Activated T-cell treated with anti-CD3 and anti-CD28 coated beads, Interleukin-2, amount 50 U/mL, for 72 hours (primary cell): Measurements from ENCODE around the gene CCND2. TPM values are rescaled to one million over a fixed set of nuclear protein-coding genes. Genes with fewer than 3 reads are reported as not detected.
A peak's percentile ranks its signal among the peaks of the same experiment; 100 is the strongest.

Source experiments
- ATAC-seq, 2 donors: fragments of 150-1000 bp; cut with Tn5 transposase; replicated peaks in 1 of 2; 2 replicates each; pipeline ENCODE4 v1.10.0; 2021; ENCODE audit warnings: moderate library complexity in 2 of 2, mild to moderate bottlenecking in 1 of 2
- DNase-seq, 2 donors: peaks; one replicate each; pipeline ENCODE4 v3.0.0; 2021 to 2022; ENCODE audit warnings: mixed read lengths in 1 of 2
- H3K27ac Mint-ChIP-seq: one replicate; pipeline ENCODE4 v1.8.0; 2022; ENCODE audit warnings: mild to moderate bottlenecking, moderate library complexity, mixed read lengths
- H3K27me3 Mint-ChIP-seq: one replicate; pipeline ENCODE4 v1.8.0; 2022; ENCODE audit warnings: low read depth, mixed read lengths
- H3K36me3 Mint-ChIP-seq, 2 donors: one replicate each; pipeline ENCODE4 v1.8.0; 2022; ENCODE audit warnings: mixed read lengths in 2 of 2, mild to moderate bottlenecking in 1 of 2; ENCODE audit not compliant: insufficient read depth in 2 of 2
- H3K4me1 Mint-ChIP-seq: one replicate; pipeline ENCODE4 v1.8.0; 2022; ENCODE audit warnings: low read depth, mixed read lengths
- H3K4me3 Mint-ChIP-seq, 2 donors: one replicate each; pipeline ENCODE4 v1.8.0; 2022; ENCODE audit warnings: mild to moderate bottlenecking in 2 of 2, mixed read lengths in 2 of 2, moderate library complexity in 2 of 2
- H3K9me3 Mint-ChIP-seq, 2 donors: one replicate each; pipeline ENCODE4 v1.8.0; 2022; ENCODE audit warnings: mixed read lengths in 2 of 2
- total RNA-seq, 2 donors: library from RNA; stranded (reverse); gene quantifications; one replicate each; pipeline ENCODE4 v1.2.3, GENCODE V29; 2022

Gene CCND2
- total RNA-seq, 2 donors from 2014 or later = 445 to 502 TPM

- ATAC-seq (no peak), DNase-seq (no peak)
- no peak overlapping the region for H3K4me3 Mint-ChIP-seq
- H3K4me1 Mint-ChIP-seq = peaks cover 20% of the 10 kb centered on the region
- no peaks in the 10 kb centered on the region for H3K9me3 Mint-ChIP-seq
- no peak overlapping the region for H3K27ac Mint-ChIP-seq
- H3K27me3 Mint-ChIP-seq = no peaks in the 10 kb centered on the region
- peaks cover 0 to 3% of the 10 kb centered on the region in 2 donors for H3K36me3 Mint-ChIP-seq
Measured at GRCh38 chr12:4266990-4267389, 6.6 kb upstream of the CCND2 start.

- H3K4me3 Mint-ChIP-seq = peak overlapping the region; percentile 91 to 98
- H3K4me1 Mint-ChIP-seq = peaks cover 18% of the 10 kb centered on the region
- no peaks in the 10 kb centered on the region for H3K9me3 Mint-ChIP-seq
- H3K27me3 Mint-ChIP-seq = no peaks in the 10 kb centered on the region
- DNase-seq = no peak
- H3K36me3 Mint-ChIP-seq = peaks cover 1 to 5% of the 10 kb centered on the region in 2 donors
- H3K27ac Mint-ChIP-seq = peak overlapping the region; percentile 98
- no peak for ATAC-seq
Measured at GRCh38 chr12:4267704-4268328, 5.7 kb upstream of the CCND2 start.

GRCh38 chr12:4268329-4269181 is 5.0 kb upstream of the CCND2 start:
- DNase-seq (no peak), ATAC-seq (no peak)
- H3K36me3 Mint-ChIP-seq = peaks cover 3 to 6% of the 10 kb centered on the region in 2 donors
- peaks cover 23% of the 10 kb centered on the region for H3K4me1 Mint-ChIP-seq
- H3K27ac Mint-ChIP-seq = peak overlapping the region; percentile 98
- H3K4me3 Mint-ChIP-seq = peak overlapping the region; percentile 91 to 98
- H3K9me3 Mint-ChIP-seq = no peaks in the 10 kb centered on the region
- H3K27me3 Mint-ChIP-seq = no peaks in the 10 kb centered on the region

GRCh38 chr12:4269279-4269991 is 4.1 kb upstream of the CCND2 start:
- peak; percentile 95 for DNase-seq
- peaks cover 23% of the 10 kb centered on the region for H3K4me1 Mint-ChIP-seq
- peak overlapping the region; percentile 85 for H3K27ac Mint-ChIP-seq
- H3K36me3 Mint-ChIP-seq = peaks cover 6 to 9% of the 10 kb centered on the region in 2 donors
- ATAC-seq = peak; percentile 27 to 28
- no peaks in the 10 kb centered on the region for H3K27me3 Mint-ChIP-seq
- H3K9me3 Mint-ChIP-seq = no peaks in the 10 kb centered on the region
- H3K4me3 Mint-ChIP-seq = peak overlapping the region; percentile 91 to 99

GRCh38 chr12:4270016-4270830 is 3.3 kb upstream of the CCND2 start:
- peak overlapping the region; percentile 96 for H3K27ac Mint-ChIP-seq
- DNase-seq (peak; percentile 57 to 61), ATAC-seq (no peak)
- peaks cover 11 to 12% of the 10 kb centered on the region in 2 donors for H3K36me3 Mint-ChIP-seq
- H3K4me3 Mint-ChIP-seq = peak overlapping the region; percentile 91 to 99
- H3K9me3 Mint-ChIP-seq = no peaks in the 10 kb centered on the region
- no peaks in the 10 kb centered on the region for H3K27me3 Mint-ChIP-seq
- peaks cover 23% of the 10 kb centered on the region for H3K4me1 Mint-ChIP-seq

- Mint-ChIP-seq H3K9me3 (no peaks in the 10 kb centered on the region), H3K27ac (peak overlapping the region; percentile 96), H3K4me3 (peak overlapping the region; percentile 98 to 99), H3K36me3 (peaks cover 15 to 20% of the 10 kb centered on the region in 2 donors), H3K27me3 (no peaks in the 10 kb centered on the region), H3K4me1 (peaks cover 29% of the 10 kb centered on the region)
- peak in 1 of 2 donors; percentile 0 for ATAC-seq
- peak; percentile 43 to 57 for DNase-seq
Measured at GRCh38 chr12:4270831-4271716, 2.5 kb upstream of the CCND2 start.

- peak overlapping the region; percentile 98 to 99 for H3K4me3 Mint-ChIP-seq
- H3K27ac Mint-ChIP-seq = peak overlapping the region; percentile 93
- H3K36me3 Mint-ChIP-seq = peaks cover 19 to 28% of the 10 kb centered on the region in 2 donors
- ATAC-seq (peak; percentile 62 to 70), DNase-seq (peak; percentile 86 to 92)
- peaks cover 35% of the 10 kb centered on the region for H3K4me1 Mint-ChIP-seq
- no peaks in the 10 kb centered on the region for H3K9me3 Mint-ChIP-seq
- H3K27me3 Mint-ChIP-seq = no peaks in the 10 kb centered on the region
Measured at GRCh38 chr12:4271717-4272423, 1.7 kb upstream of the CCND2 start.

- DNase-seq (peak; percentile 82 to 83), ATAC-seq (peak; percentile 29 to 44)
- Mint-ChIP-seq H3K4me3 (peak overlapping the region; percentile 98 to 99), H3K27ac (peak overlapping the region; percentile 94), H3K27me3 (no peaks in the 10 kb centered on the region), H3K9me3 (no peaks in the 10 kb centered on the region), H3K36me3 (peaks cover 23 to 35% of the 10 kb centered on the region in 2 donors), H3K4me1 (peaks cover 43% of the 10 kb centered on the region)
Measured at GRCh38 chr12:4272424-4273272, 914 bp upstream of the CCND2 start.

GRCh38 chr12:4273273-4273651 is 300 bp upstream of the CCND2 start:
- peaks cover 42% of the 10 kb centered on the region for H3K4me1 Mint-ChIP-seq
- H3K36me3 Mint-ChIP-seq = peaks cover 27 to 40% of the 10 kb centered on the region in 2 donors
- no peak for DNase-seq
- no peaks in the 10 kb centered on the region for H3K9me3 Mint-ChIP-seq
- no peaks in the 10 kb centered on the region for H3K27me3 Mint-ChIP-seq
- peak overlapping the region; percentile 98 to 99 for H3K4me3 Mint-ChIP-seq
- peak overlapping the region; percentile 92 for H3K27ac Mint-ChIP-seq
- no peak for ATAC-seq

- ATAC-seq (no peak), DNase-seq (peak in 1 of 2 donors; percentile 36)
- no peaks in the 10 kb centered on the region for H3K9me3 Mint-ChIP-seq
- H3K27me3 Mint-ChIP-seq = no peaks in the 10 kb centered on the region
- H3K27ac Mint-ChIP-seq = peak overlapping the region; percentile 97
- H3K4me1 Mint-ChIP-seq = peaks cover 46% of the 10 kb centered on the region
- H3K4me3 Mint-ChIP-seq = peak overlapping the region; percentile 98 to 99
- H3K36me3 Mint-ChIP-seq = peaks cover 29 to 47% of the 10 kb centered on the region in 2 donors
Measured at GRCh38 chr12:4274396-4275015, 944 bp downstream of the CCND2 start.
